ENCODE data around the gene CCDC102B.

The CCDC102B gene

GRCh38 chr18:68915061-68915460 lies 117.2 kb downstream of the CCDC102B start:
- no peak overlapping the region for H3K4me2 ChIP-seq (ENCODE audit: low read length)
- no peak overlapping the region for H2BK5ac ChIP-seq (ENCODE audit: low read length)
- WGBS (ENCODE audit: extremely low coverage, insufficient coverage, low lambda C conversion rate), result no CpG with 5 or more reads among the region's 2 CpGs
- H3K79me1 ChIP-seq (ENCODE audit: low read length), result no peaks in the 10 kb centered on the region
- no peak overlapping the region for H3K27ac ChIP-seq (ENCODE audit: low read depth, low read length)
- no peak overlapping the region for H2AK5ac ChIP-seq (ENCODE audit: low read length)
- H3K27me3 ChIP-seq (ENCODE audit: insufficient read depth, low read length, poor library complexity), result no peaks in the 10 kb centered on the region
- H3K18ac ChIP-seq (ENCODE audit: low read length), result no peak overlapping the region
- no peak overlapping the region for H3K4ac ChIP-seq (ENCODE audit: low read depth, low read length)
- no peak overlapping the region for H3K9ac ChIP-seq (ENCODE audit: low read length)
- no peaks in the 10 kb centered on the region for H3K4me1 ChIP-seq (ENCODE audit: control insufficient read depth, low read depth, low read length)
- no peak overlapping the region for H3K4me3 ChIP-seq (ENCODE audit: low read length)
- no peak overlapping the region for H4K5ac ChIP-seq (ENCODE audit: low read length)
- H3K56ac ChIP-seq (ENCODE audit: low read length), result no peak overlapping the region
- no peak for DNase-seq
- H2BK120ac ChIP-seq (ENCODE audit: low read depth, low read length), result no peak overlapping the region
- H2BK15ac ChIP-seq (replicated peaks; ENCODE audit: low read depth), result no peak overlapping the region
- no peaks in the 10 kb centered on the region for H3K36me3 ChIP-seq (ENCODE audit: control insufficient read depth, insufficient read depth, low read length)
- H3K23ac ChIP-seq (ENCODE audit: low read length), result no peak overlapping the region
- no peaks in the 10 kb centered on the region for H3K79me2 ChIP-seq (ENCODE audit: control insufficient read depth, insufficient read depth, low read length)
- H4K8ac ChIP-seq (ENCODE audit: low read depth, low read length), result no peak overlapping the region

- H3K27me3 ChIP-seq (ENCODE audit: insufficient read depth, low read length, poor library complexity), result no peaks in the 10 kb centered on the region
- no peak overlapping the region for H3K4me3 ChIP-seq (ENCODE audit: low read length)
- no peak overlapping the region for H2BK15ac ChIP-seq (replicated peaks; ENCODE audit: low read depth)
- no peak overlapping the region for H3K23ac ChIP-seq (ENCODE audit: low read length)
- no peak overlapping the region for H3K18ac ChIP-seq (ENCODE audit: low read length)
- H3K9ac ChIP-seq (ENCODE audit: low read length), result no peak overlapping the region
- DNase-seq, result peak; percentile 19
- no peak overlapping the region for H2BK5ac ChIP-seq (ENCODE audit: low read length)
- no CpG with 5 or more reads among the region's 5 CpGs for WGBS (ENCODE audit: extremely low coverage, insufficient coverage, low lambda C conversion rate)
- H2BK120ac ChIP-seq (ENCODE audit: low read depth, low read length), result no peak overlapping the region
- no peaks in the 10 kb centered on the region for H3K79me1 ChIP-seq (ENCODE audit: low read length)
- H3K4me1 ChIP-seq (ENCODE audit: control insufficient read depth, low read depth, low read length), result no peaks in the 10 kb centered on the region
- no peaks in the 10 kb centered on the region for H3K79me2 ChIP-seq (ENCODE audit: control insufficient read depth, insufficient read depth, low read length)
- H4K8ac ChIP-seq (ENCODE audit: low read depth, low read length), result no peak overlapping the region
- H3K4ac ChIP-seq (ENCODE audit: low read depth, low read length), result no peak overlapping the region
- no peak overlapping the region for H3K27ac ChIP-seq (ENCODE audit: low read depth, low read length)
- no peak overlapping the region for H2AK5ac ChIP-seq (ENCODE audit: low read length)
- H3K56ac ChIP-seq (ENCODE audit: low read length), result no peak overlapping the region
- no peaks in the 10 kb centered on the region for H3K36me3 ChIP-seq (ENCODE audit: control insufficient read depth, insufficient read depth, low read length)
- no peak overlapping the region for H4K5ac ChIP-seq (ENCODE audit: low read length)
- no peak overlapping the region for H3K4me2 ChIP-seq (ENCODE audit: low read length)
Measured at GRCh38 chr18:68916734-68917133, 118.9 kb downstream of the CCDC102B start.

GRCh38 chr18:68918216-68918615 lies 120.3 kb downstream of the CCDC102B start:
- no peak overlapping the region for H3K56ac ChIP-seq (ENCODE audit: low read length)

GRCh38 chr18:68919900-68920299 lies 122.0 kb downstream of the CCDC102B start:
- H3K23ac ChIP-seq (ENCODE audit: low read length), result no peak overlapping the region
- no peaks in the 10 kb centered on the region for H3K36me3 ChIP-seq (ENCODE audit: control insufficient read depth, insufficient read depth, low read length)
- H3K4me2 ChIP-seq (ENCODE audit: low read length), result no peak overlapping the region
- no peaks in the 10 kb centered on the region for H3K79me1 ChIP-seq (ENCODE audit: low read length)
- H3K18ac ChIP-seq (ENCODE audit: low read length), result no peak overlapping the region
- no peak overlapping the region for H4K5ac ChIP-seq (ENCODE audit: low read length)
- no peak overlapping the region for H2AK5ac ChIP-seq (ENCODE audit: low read length)
- no peaks in the 10 kb centered on the region for H3K27me3 ChIP-seq (ENCODE audit: insufficient read depth, low read length, poor library complexity)
- H3K9ac ChIP-seq (ENCODE audit: low read length), result no peak overlapping the region
- H3K4ac ChIP-seq (ENCODE audit: low read depth, low read length), result no peak overlapping the region
- H3K4me1 ChIP-seq (ENCODE audit: control insufficient read depth, low read depth, low read length), result no peaks in the 10 kb centered on the region
- WGBS (ENCODE audit: extremely low coverage, insufficient coverage, low lambda C conversion rate), result no CpG with 5 or more reads among the region's 2 CpGs
- no peak overlapping the region for H3K4me3 ChIP-seq (ENCODE audit: low read length)
- no peaks in the 10 kb centered on the region for H3K79me2 ChIP-seq (ENCODE audit: control insufficient read depth, insufficient read depth, low read length)
- H4K8ac ChIP-seq (ENCODE audit: low read depth, low read length), result no peak overlapping the region
- no peak overlapping the region for H2BK120ac ChIP-seq (ENCODE audit: low read depth, low read length)
- no peak overlapping the region for H2BK5ac ChIP-seq (ENCODE audit: low read length)
- H2BK15ac ChIP-seq (replicated peaks; ENCODE audit: low read depth), result no peak overlapping the region
- H3K27ac ChIP-seq (ENCODE audit: low read depth, low read length), result no peak overlapping the region
- DNase-seq, result no peak
- H3K56ac ChIP-seq (ENCODE audit: low read length), result no peak overlapping the region

More at GRCh38 chr18:68918216-68918615, 120.3 kb downstream of the CCDC102B start:
- no peak for DNase-seq
- H3K27me3 ChIP-seq (ENCODE audit: insufficient read depth, low read length, poor library complexity), result no peaks in the 10 kb centered on the region
- H2BK15ac ChIP-seq (replicated peaks; ENCODE audit: low read depth), result no peak overlapping the region
- no peak overlapping the region for H3K4me2 ChIP-seq (ENCODE audit: low read length)
- no peaks in the 10 kb centered on the region for H3K36me3 ChIP-seq (ENCODE audit: control insufficient read depth, insufficient read depth, low read length)
- H2BK120ac ChIP-seq (ENCODE audit: low read depth, low read length), result no peak overlapping the region
- H3K79me2 ChIP-seq (ENCODE audit: control insufficient read depth, insufficient read depth, low read length), result no peaks in the 10 kb centered on the region
- H4K5ac ChIP-seq (ENCODE audit: low read length), result no peak overlapping the region
- no peaks in the 10 kb centered on the region for H3K79me1 ChIP-seq (ENCODE audit: low read length)
- H3K4ac ChIP-seq (ENCODE audit: low read depth, low read length), result no peak overlapping the region
- no peak overlapping the region for H3K9ac ChIP-seq (ENCODE audit: low read length)
- no peaks in the 10 kb centered on the region for H3K4me1 ChIP-seq (ENCODE audit: control insufficient read depth, low read depth, low read length)
- H2BK5ac ChIP-seq (ENCODE audit: low read length), result no peak overlapping the region
- H4K8ac ChIP-seq (ENCODE audit: low read depth, low read length), result no peak overlapping the region
- H3K4me3 ChIP-seq (ENCODE audit: low read length), result no peak overlapping the region
- WGBS (ENCODE audit: extremely low coverage, insufficient coverage, low lambda C conversion rate), result no CpG with 5 or more reads among the region's 3 CpGs
- H3K23ac ChIP-seq (ENCODE audit: low read length), result no peak overlapping the region
- no peak overlapping the region for H3K18ac ChIP-seq (ENCODE audit: low read length)
- H3K27ac ChIP-seq (ENCODE audit: low read depth, low read length), result no peak overlapping the region
- H2AK5ac ChIP-seq (ENCODE audit: low read length), result no peak overlapping the region

GRCh38 chr18:68922392-68922791 lies 124.5 kb downstream of the CCDC102B start:
- Histone ChIP-seq H3K27me3 (ENCODE audit: insufficient read depth, low read length, poor library complexity) (no peaks in the 10 kb centered on the region), H3K36me3 (ENCODE audit: control insufficient read depth, insufficient read depth, low read length) (no peaks in the 10 kb centered on the region), H2BK120ac (ENCODE audit: low read depth, low read length) (no peak overlapping the region), H3K9ac (ENCODE audit: low read length) (no peak overlapping the region), H3K23ac (ENCODE audit: low read length) (no peak overlapping the region), H3K4ac (ENCODE audit: low read depth, low read length) (no peak overlapping the region), H2AK5ac (ENCODE audit: low read length) (no peak overlapping the region), H3K56ac (ENCODE audit: low read length) (no peak overlapping the region), H3K4me2 (ENCODE audit: low read length) (no peak overlapping the region), H2BK15ac (replicated peaks; ENCODE audit: low read depth) (no peak overlapping the region), H2BK5ac (ENCODE audit: low read length) (no peak overlapping the region), H3K27ac (ENCODE audit: low read depth, low read length) (no peak overlapping the region), H3K4me3 (ENCODE audit: low read length) (no peak overlapping the region), H3K79me2 (ENCODE audit: control insufficient read depth, insufficient read depth, low read length) (no peaks in the 10 kb centered on the region), H4K5ac (ENCODE audit: low read length) (no peak overlapping the region), H3K79me1 (ENCODE audit: low read length) (no peaks in the 10 kb centered on the region), H3K18ac (ENCODE audit: low read length) (no peak overlapping the region), H4K8ac (ENCODE audit: low read depth, low read length) (no peak overlapping the region), H3K4me1 (ENCODE audit: control insufficient read depth, low read depth, low read length) (no peaks in the 10 kb centered on the region)
- no peak for DNase-seq
- WGBS (ENCODE audit: extremely low coverage, insufficient coverage, low lambda C conversion rate), result no CpG with 5 or more reads among the region's 3 CpGs

- no peaks in the 10 kb centered on the region for H3K27me3 ChIP-seq (ENCODE audit: insufficient read depth, low read length, poor library complexity)
- no peak overlapping the region for H3K4ac ChIP-seq (ENCODE audit: low read depth, low read length)
- no peak overlapping the region for H2BK15ac ChIP-seq (replicated peaks; ENCODE audit: low read depth)
- H3K18ac ChIP-seq (ENCODE audit: low read length), result no peak overlapping the region
- no peak overlapping the region for H2AK5ac ChIP-seq (ENCODE audit: low read length)
- no peak overlapping the region for H3K9ac ChIP-seq (ENCODE audit: low read length)
- no peaks in the 10 kb centered on the region for H3K79me1 ChIP-seq (ENCODE audit: low read length)
- H3K36me3 ChIP-seq (ENCODE audit: control insufficient read depth, insufficient read depth, low read length), result no peaks in the 10 kb centered on the region
- no peak overlapping the region for H3K4me2 ChIP-seq (ENCODE audit: low read length)
- H3K23ac ChIP-seq (ENCODE audit: low read length), result no peak overlapping the region
- no peak overlapping the region for H4K5ac ChIP-seq (ENCODE audit: low read length)
- no CpG with 5 or more reads among the region's 1 CpG for WGBS (ENCODE audit: extremely low coverage, insufficient coverage, low lambda C conversion rate)
- no peak overlapping the region for H3K56ac ChIP-seq (ENCODE audit: low read length)
- H4K8ac ChIP-seq (ENCODE audit: low read depth, low read length), result no peak overlapping the region
- DNase-seq, result peak; percentile 69
- H3K27ac ChIP-seq (ENCODE audit: low read depth, low read length), result no peak overlapping the region
- H2BK5ac ChIP-seq (ENCODE audit: low read length), result no peak overlapping the region
- no peaks in the 10 kb centered on the region for H3K79me2 ChIP-seq (ENCODE audit: control insufficient read depth, insufficient read depth, low read length)
- no peak overlapping the region for H3K4me3 ChIP-seq (ENCODE audit: low read length)
- peaks cover 4% of the 10 kb centered on the region for H3K4me1 ChIP-seq (ENCODE audit: control insufficient read depth, low read depth, low read length)
- H2BK120ac ChIP-seq (ENCODE audit: low read depth, low read length), result no peak overlapping the region
Measured at GRCh38 chr18:68925268-68925667, 127.4 kb downstream of the CCDC102B start.

Measured in mesendoderm (in vitro differentiated cells).